NT2/D1 (cell line): ENCODE data around the gene MMD.

ENCODE experiments used
- SUZ12 ChIP-seq: IDR thresholded peaks from 2 replicates; pipeline ENCODE4 v1.6.1; 2011; ENCODE audit not compliant: insufficient read length, insufficient read depth; ENCODE audit errors: extremely low read depth
- YY1 ChIP-seq: IDR thresholded peaks from 2 replicates; pipeline ENCODE4 v1.6.1; 2011; ENCODE audit not compliant: insufficient read length, insufficient read depth
- ZNF274 ChIP-seq: IDR thresholded peaks from 2 replicates; pipeline ENCODE4 v1.6.1; 2011; ENCODE audit warnings: mild to moderate bottlenecking, low read depth, low read length

DNA sequence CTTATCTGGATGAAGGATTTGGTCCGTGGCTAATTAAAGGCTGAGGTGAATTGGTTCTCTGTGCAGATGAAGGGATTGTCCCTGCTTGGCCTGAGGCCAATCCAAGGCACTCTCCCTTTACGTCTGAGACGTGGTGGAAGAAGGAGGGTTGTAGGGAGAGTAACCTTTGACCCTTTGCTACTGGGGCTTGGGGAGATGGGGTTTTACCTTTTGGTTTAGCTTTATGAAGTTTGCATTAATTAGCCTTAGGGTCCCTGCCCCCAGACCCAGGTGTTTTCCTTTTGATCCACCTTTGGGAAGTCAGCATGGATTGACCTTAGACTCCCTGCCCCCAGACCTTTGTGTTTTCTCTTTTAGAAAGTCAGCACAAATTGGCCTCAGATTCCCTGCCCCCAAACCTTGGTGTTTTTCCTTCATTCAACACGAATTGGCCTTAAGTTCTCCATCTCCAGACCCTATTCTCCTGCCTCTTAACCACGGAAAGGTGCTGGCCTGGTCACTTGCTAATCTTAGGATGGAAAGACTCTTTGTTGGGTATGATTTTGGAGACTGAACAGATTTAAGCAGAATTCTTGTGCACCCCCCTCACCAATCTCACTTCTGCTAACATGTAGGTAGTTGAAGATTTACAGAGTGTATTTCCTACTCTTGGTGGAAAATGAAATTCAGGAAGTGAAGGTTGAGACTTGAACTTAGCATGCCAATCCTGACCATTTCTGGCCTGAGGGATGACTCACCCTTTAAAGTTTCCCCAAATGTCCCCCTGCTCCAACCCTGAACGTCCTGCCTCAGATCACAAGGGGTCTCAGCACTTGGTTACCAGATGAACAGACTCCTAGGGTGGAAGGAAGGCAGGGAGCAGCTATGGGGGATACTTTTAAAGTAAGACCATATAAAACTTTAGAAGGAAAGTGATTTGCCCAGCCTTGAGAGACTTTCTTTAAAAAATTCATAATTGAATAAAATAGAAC lies 23.1 kb upstream of the MMD start:
- TF ChIP-seq YY1, result no peak
- TF ChIP-seq ZNF274, result no peak
- TF ChIP-seq SUZ12, result no peak
